OCI-LY7 (cell line): ENCODE results near the gene MTNR1B. TPM values are rescaled to one million over a fixed set of nuclear protein-coding genes. Genes with fewer than 3 reads are reported as not detected.

Source experiments
- small RNA-seq: library from RNA; depleted of rRNA; stranded (forward); fragments of <200 nt; gene quantifications from one replicate; pipeline ENCODE3, GENCODE V24; 2014
- total RNA-seq, 2 experiments: library from RNA; depleted of rRNA in 1 of 2; stranded (reverse); fragments of >200 nt in 1 of 2; shearing (Covaris generic) in 1 of 2; gene quantifications; 2 replicates each; pipeline ENCODE4 v1.2.3, GENCODE V29; 2014 to 2022

The MTNR1B gene
- total RNA-seq, 2 experiments from 2014 or later, result not detected

Small RNA genes lying within 50 kb of the gene (small RNA-seq; reads per million reads assigned to genes)
- not detected for gene SNRPGP16

Other genes starting within 250 kb of the MTNR1B start
- gene SLC36A4, start 228.3 kb downstream of the MTNR1B start, total RNA-seq (2014; rRNA removed; shearing (Covaris generic)), result 2.2 and 3.0 TPM in 2 replicates
- gene SLC36A4, start 228.3 kb downstream of the MTNR1B start, total RNA-seq (2022), result 4.2 and 8.8 TPM in 2 replicates